ENCODE measurements around the gene SLC10A7.

GRCh38 chr4:146302822-146303221 lies 218.9 kb downstream of the SLC10A7 start:
- TF ChIP-seq CTCF (IDR thresholded peaks at IDR 0.05) (no peak), POLR2A (IDR thresholded peaks at IDR 0.05) (no peak), POLR2AphosphoS5 (IDR thresholded peaks at IDR 0.05) (no peak), EP300 (IDR thresholded peaks at IDR 0.05) (no peak)
